ENCODE data around the gene CTNNBIP1.

The CTNNBIP1 gene

GRCh38 chr1:9852004-9852403 lies 58.1 kb downstream of the CTNNBIP1 start:
- DNase-seq = no peak

GRCh38 chr1:9850442-9851162 lies 59.5 kb downstream of the CTNNBIP1 start:
- no peak for DNase-seq

GRCh38 chr1:9849691-9850441 lies 60.2 kb downstream of the CTNNBIP1 start:
- no peak for DNase-seq

- no peak for DNase-seq
Observed at GRCh38 chr1:9848022-9848421, 62.0 kb downstream of the CTNNBIP1 start.

GRCh38 chr1:9847269-9847668 lies 62.8 kb downstream of the CTNNBIP1 start:
- no peak for DNase-seq

- DNase-seq = no peak
Observed at GRCh38 chr1:9846611-9847171, 63.4 kb downstream of the CTNNBIP1 start.

- no peak for DNase-seq
Observed at GRCh38 chr1:9845914-9846313, 64.2 kb downstream of the CTNNBIP1 start.

GRCh38 chr1:9844756-9845155 lies 65.3 kb downstream of the CTNNBIP1 start:
- no peak for DNase-seq

- no peak for DNase-seq
Observed at GRCh38 chr1:9844106-9844505, 66.0 kb downstream of the CTNNBIP1 start.

GRCh38 chr1:9843576-9843945 lies 66.5 kb downstream of the CTNNBIP1 start:
- DNase-seq = no peak

- no peak for DNase-seq
Observed at GRCh38 chr1:9842781-9843575, 67.1 kb downstream of the CTNNBIP1 start.

- DNase-seq = no peak
Observed at GRCh38 chr1:9842073-9842711, 67.9 kb downstream of the CTNNBIP1 start.

- DNase-seq = no peak
Observed at GRCh38 chr1:9841460-9841859, 68.6 kb downstream of the CTNNBIP1 start.

- DNase-seq = no peak
Observed at GRCh38 chr1:9840176-9840575, 69.9 kb downstream of the CTNNBIP1 start.

- DNase-seq = no peak
Observed at GRCh38 chr1:9838946-9839345, 71.1 kb downstream of the CTNNBIP1 start.

- no peak for DNase-seq
Observed at GRCh38 chr1:9836632-9836960, 73.5 kb downstream of the CTNNBIP1 start.

- no peak for DNase-seq
Observed at GRCh38 chr1:9835758-9836631, 74.1 kb downstream of the CTNNBIP1 start.

- DNase-seq = no peak
Observed at GRCh38 chr1:9835404-9835757, 74.7 kb downstream of the CTNNBIP1 start.

GRCh38 chr1:9833632-9834031 lies 76.4 kb downstream of the CTNNBIP1 start:
- no peak for DNase-seq

- DNase-seq = no peak
Observed at GRCh38 chr1:9827558-9828185, 82.4 kb downstream of the CTNNBIP1 start.

- DNase-seq = no peak
Observed at GRCh38 chr1:9826616-9827015, 83.5 kb downstream of the CTNNBIP1 start.

- no peak for DNase-seq
Observed at GRCh38 chr1:9826087-9826486, 84.0 kb downstream of the CTNNBIP1 start.

All from cortex of kidney (tissue), 1 donor.